Glutamatergic neuron (in vitro differentiated cells): ENCODE data around the gene PLEKHA6. TPM values are rescaled to one million over a fixed set of nuclear protein-coding genes. Genes with fewer than 3 reads are reported as not detected.

Experiments used
- DNase-seq: peaks from one replicate; pipeline ENCODE4 v3.0.0; 2022
- H3K27ac Mint-ChIP-seq: one replicate; pipeline ENCODE4 v1.8.0; 2020; ENCODE audit warnings: mild to moderate bottlenecking, mixed read lengths, inconsistent platforms; ENCODE audit not compliant: unreplicated experiment
- H3K27me3 Mint-ChIP-seq: one replicate; pipeline ENCODE4 v1.8.0; 2020; ENCODE audit warnings: mild to moderate bottlenecking, moderate library complexity, mixed read lengths, inconsistent platforms; ENCODE audit not compliant: unreplicated experiment
- H3K36me3 Mint-ChIP-seq: one replicate; pipeline ENCODE4 v1.8.0; 2020; ENCODE audit warnings: mild to moderate bottlenecking, mixed read lengths, inconsistent platforms; ENCODE audit not compliant: unreplicated experiment
- H3K4me1 Mint-ChIP-seq: one replicate; pipeline ENCODE4 v1.8.0; 2020; ENCODE audit warnings: mild to moderate bottlenecking, low read depth, mixed read lengths, inconsistent platforms; ENCODE audit not compliant: unreplicated experiment
- H3K4me3 Mint-ChIP-seq: one replicate; pipeline ENCODE4 v1.8.0; 2020; ENCODE audit warnings: mild to moderate bottlenecking, mixed read lengths, inconsistent platforms; ENCODE audit not compliant: unreplicated experiment
- H3K9me3 Mint-ChIP-seq: one replicate; pipeline ENCODE4 v1.8.0; 2020; ENCODE audit warnings: mild to moderate bottlenecking, moderate library complexity, mixed read lengths, inconsistent platforms; ENCODE audit not compliant: unreplicated experiment
- total RNA-seq: library from RNA; stranded (reverse); fragmentation: NEBNext Ultra II Directional; extraction: Animal tissue kit (Norgen Biotek cat#: 25700); gene quantifications from one replicate; pipeline ENCODE4 v1.2.1, GENCODE V29; 2021; ENCODE audit not compliant: unreplicated experiment
- TF ChIP-seq, protein P1 (sequence below): fragments of 200-600 bp; sonication (generic); IDR thresholded peaks from one replicate; pipeline ENCODE4 v1.5.0; 2021; ENCODE audit not compliant: partially characterized antibody, unreplicated experiment

Gene PLEKHA6
- total RNA-seq, 1 donor from 2014 or later = 72.7 TPM

DNA sequence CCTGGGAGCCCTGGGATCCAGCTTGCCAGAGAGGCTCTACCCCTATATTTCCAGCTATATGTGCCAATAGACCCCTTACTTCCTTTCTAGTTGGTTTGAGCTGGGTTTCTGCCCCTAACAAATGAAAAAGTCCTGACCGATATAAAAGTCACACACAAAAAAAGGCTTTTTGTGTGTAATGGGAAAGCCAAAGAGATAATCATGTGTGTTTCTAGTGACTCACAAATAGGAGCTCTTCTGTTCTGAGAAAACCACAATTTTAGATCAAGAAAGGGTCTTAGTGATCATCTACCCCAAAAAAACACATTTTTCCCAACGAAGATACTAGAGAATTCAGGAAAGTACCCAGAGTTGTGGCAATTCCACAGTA, 23.0 kb upstream of the PLEKHA6 start:
- DNase-seq = no peak
- TF ChIP-seq, protein P1, sequence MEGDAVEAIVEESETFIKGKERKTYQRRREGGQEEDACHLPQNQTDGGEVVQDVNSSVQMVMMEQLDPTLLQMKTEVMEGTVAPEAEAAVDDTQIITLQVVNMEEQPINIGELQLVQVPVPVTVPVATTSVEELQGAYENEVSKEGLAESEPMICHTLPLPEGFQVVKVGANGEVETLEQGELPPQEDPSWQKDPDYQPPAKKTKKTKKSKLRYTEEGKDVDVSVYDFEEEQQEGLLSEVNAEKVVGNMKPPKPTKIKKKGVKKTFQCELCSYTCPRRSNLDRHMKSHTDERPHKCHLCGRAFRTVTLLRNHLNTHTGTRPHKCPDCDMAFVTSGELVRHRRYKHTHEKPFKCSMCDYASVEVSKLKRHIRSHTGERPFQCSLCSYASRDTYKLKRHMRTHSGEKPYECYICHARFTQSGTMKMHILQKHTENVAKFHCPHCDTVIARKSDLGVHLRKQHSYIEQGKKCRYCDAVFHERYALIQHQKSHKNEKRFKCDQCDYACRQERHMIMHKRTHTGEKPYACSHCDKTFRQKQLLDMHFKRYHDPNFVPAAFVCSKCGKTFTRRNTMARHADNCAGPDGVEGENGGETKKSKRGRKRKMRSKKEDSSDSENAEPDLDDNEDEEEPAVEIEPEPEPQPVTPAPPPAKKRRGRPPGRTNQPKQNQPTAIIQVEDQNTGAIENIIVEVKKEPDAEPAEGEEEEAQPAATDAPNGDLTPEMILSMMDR = no peak
- no peak overlapping the region for H3K4me3 Mint-ChIP-seq
- H3K27ac Mint-ChIP-seq = no peak overlapping the region
- H3K4me1 Mint-ChIP-seq = no peaks in the 10 kb centered on the region
- peaks cover 10% of the 10 kb centered on the region for H3K27me3 Mint-ChIP-seq
- no peaks in the 10 kb centered on the region for H3K36me3 Mint-ChIP-seq
- H3K9me3 Mint-ChIP-seq = no peaks in the 10 kb centered on the region

DNA sequence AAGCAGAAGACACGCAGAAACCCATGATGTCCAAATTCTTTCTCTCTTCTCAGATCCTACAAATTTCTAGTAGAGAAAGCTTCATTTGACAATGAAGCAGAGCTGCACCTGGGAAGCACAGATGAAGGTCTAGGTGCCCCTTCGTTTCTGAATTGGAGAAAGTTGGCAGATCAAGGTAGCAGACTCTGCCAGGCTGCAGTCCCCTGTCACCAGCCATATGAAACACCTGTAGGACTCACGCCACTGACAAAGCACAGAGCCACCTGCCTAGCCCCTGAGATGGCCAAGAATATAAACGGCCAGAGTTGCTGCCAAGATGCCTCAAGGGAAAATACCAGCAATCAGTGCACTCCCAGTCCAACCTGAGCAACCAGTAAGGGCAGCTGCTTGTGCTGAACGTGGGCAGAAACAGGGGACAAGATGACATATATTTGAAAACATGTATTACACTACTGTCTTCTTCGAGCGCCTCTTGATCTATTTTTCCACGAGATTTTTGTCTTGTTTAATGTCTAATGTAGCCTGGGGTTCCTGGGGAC, 20.6 kb upstream of the PLEKHA6 start:
- DNase-seq = no peak
- Mint-ChIP-seq H3K4me1 (no peaks in the 10 kb centered on the region), H3K36me3 (no peaks in the 10 kb centered on the region), H3K27ac (no peak overlapping the region), H3K4me3 (no peak overlapping the region), H3K9me3 (no peaks in the 10 kb centered on the region), H3K27me3 (peaks cover 14% of the 10 kb centered on the region)
- TF ChIP-seq, protein P1 = no peak

DNA sequence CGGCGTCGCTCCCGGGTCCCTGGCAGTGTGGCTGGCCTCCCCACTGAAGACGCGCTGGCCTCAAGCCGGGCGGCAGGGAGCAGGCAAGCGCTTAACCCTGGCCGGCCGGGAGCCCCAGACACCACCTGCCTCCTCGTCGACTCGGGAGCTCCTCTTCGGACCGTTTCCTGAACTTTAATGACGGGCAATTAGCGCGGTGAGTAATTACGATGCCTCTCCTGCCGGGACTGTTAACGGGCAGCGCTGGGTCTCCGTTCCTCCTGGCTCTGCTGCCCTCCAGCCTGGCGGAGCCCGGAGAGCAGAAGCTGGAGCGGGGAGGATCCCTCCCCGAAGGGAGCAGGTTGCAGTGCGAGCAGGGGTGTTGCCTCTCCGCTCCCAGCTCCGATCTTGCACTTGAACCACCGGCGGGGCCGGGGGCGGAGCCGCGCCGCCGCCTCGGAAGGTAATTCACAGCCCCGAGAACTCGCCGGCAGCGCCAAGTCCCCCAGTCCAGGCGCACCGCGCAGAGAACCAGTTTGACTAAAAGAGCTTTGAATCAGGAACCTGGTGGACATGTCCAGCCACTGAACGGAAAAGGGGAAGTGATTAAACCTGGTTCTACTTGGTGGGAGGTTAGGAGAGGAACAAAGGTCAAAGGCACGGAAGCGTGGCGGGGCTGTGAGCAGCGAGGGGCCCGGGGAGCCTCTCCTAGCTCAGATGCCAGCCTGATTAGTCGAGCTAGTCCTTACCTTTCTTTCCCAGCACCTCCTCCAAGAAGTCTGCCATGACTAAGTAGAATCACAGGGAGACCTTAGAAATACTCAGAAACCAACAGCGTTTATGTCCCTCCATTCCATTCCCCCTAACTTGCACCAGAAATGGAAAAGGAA, 18.3 kb upstream of the PLEKHA6 start:
- H3K4me3 Mint-ChIP-seq = peak overlapping the region; percentile 84
- no peaks in the 10 kb centered on the region for H3K9me3 Mint-ChIP-seq
- no peaks in the 10 kb centered on the region for H3K4me1 Mint-ChIP-seq
- H3K27ac Mint-ChIP-seq = no peak overlapping the region
- peak; percentile 58 for DNase-seq
- peaks cover 14% of the 10 kb centered on the region for H3K27me3 Mint-ChIP-seq
- TF ChIP-seq, protein P1 = no peak
- no peaks in the 10 kb centered on the region for H3K36me3 Mint-ChIP-seq

DNA sequence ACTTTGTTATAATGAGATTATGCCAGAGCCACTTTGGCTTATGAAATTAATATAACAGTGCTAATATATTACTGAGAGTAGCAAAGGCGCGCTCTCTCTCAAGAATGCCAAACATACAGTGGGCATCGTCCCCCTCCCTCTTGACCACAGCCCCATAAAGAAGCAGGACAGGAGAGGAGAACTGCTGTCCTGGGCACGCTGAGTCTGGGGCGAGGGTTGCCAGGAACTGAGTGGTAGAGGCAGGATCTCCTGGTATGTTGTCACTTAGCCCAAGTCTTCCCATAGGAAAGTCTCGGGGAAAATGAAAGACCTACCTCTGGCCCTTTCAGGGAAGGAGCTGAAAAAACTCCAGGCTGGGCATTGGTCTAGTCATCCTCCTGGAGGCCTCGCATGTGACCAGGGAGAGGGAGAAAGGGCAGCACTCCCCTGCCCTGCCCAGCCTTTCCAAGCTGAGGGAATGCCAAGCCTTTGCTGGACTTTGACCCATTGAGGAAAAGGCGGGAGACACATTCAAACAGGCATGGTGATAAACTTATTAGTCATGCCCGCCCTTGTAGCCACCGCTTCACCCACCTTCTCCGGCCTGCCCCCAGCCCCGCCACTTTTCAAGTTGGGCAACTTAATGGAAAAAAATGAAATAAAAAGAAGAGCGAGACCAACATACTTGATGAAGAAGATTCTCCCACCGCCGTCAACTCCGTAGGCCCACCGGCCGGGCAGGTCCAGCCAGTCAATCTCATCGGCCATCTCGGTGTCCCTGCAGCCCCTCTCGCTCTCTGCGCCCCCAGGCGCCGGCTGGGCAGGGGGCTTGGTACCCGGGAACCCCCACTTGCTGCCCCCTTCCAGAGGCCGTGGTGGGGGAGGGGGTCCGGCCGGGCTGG, 17.4 kb upstream of the PLEKHA6 start:
- Mint-ChIP-seq H3K4me1 (no peaks in the 10 kb centered on the region), H3K4me3 (peak overlapping the region; percentile 78), H3K36me3 (no peaks in the 10 kb centered on the region), H3K27ac (no peak overlapping the region), H3K27me3 (peaks cover 14% of the 10 kb centered on the region), H3K9me3 (no peaks in the 10 kb centered on the region)
- TF ChIP-seq, protein P1 = no peak
- DNase-seq = no peak
